GM12878 (cell line): ENCODE data around the gene ITSN1. TPM values are rescaled to one million over a fixed set of nuclear protein-coding genes. Genes with fewer than 3 reads are reported as not detected.

Experiments used
- ATAC-seq: fragments of 200-7000 bp; cut with Tn5 transposase; 3 replicates; pipeline ENCODE4 v1.9.1; 2020; ENCODE audit warnings: mild to moderate bottlenecking, moderate library complexity
- BruUV-seq: library from RNA; stranded (reverse); fragments of 400-500 nt; replicated peaks from 2 replicates; lab custom pipeline; 2021; lab: Mats Ljungman, UMichigan
- CTCF ChIA-PET: fragments of 300-600 bp; sonication (Branson Sonifier 250); formaldehyde crosslinking; extraction: SDS; loops from one replicate; lab custom pipeline; 2021; ENCODE audit warnings: inconsistent platforms; lab: Yijun Ruan, JAX
- POLR2A ChIA-PET: fragments of 350-600 bp; formaldehyde crosslinking; extraction: SDS; loops from one replicate; lab custom pipeline; 2021; ENCODE audit warnings: inconsistent platforms; lab: Charles Lee
- RAD21 ChIA-PET: fragments of 300-600 bp; sonication (Branson Sonifier 250); formaldehyde crosslinking; loops from one replicate; lab custom pipeline; 2023; ENCODE audit warnings: antibody characterized with exemption; ENCODE audit not compliant: unreplicated experiment; lab: Charles Lee
- SMC1A ChIA-PET: fragments of 300-600 bp; sonication (Branson Sonifier 250); formaldehyde crosslinking; loops from one replicate; lab custom pipeline; 2023; ENCODE audit not compliant: unreplicated experiment, uncharacterized antibody; lab: Charles Lee
- DNase-seq: peaks from one replicate; pipeline ENCODE4 v3.0.0-alpha.2; 2011; ENCODE audit warnings: low read depth, low spot score
- FAIRE-seq: peaks from 3 replicates; lab custom pipeline; 2011; peaks lifted over from hg19 to GRCh38; lab: Jason Lieb, UNC
- H2AFZ ChIP-seq: 2 replicates; pipeline ENCODE4 v1.6.0; 2011; ENCODE audit warnings: low read depth, low read length, control low read depth; ENCODE audit not compliant: control insufficient read depth
- H3K27ac ChIP-seq: 2 replicates; pipeline ENCODE4 v1.5.1; 2011; ENCODE audit warnings: control low read depth; ENCODE audit not compliant: control insufficient read depth, insufficient read depth
- H3K27me3 ChIP-seq, 2 experiments: replicated peaks in 1 of 2; 2 replicates each; pipeline versions ENCODE4 v1.6.0 to v1.6.1; 2011; ENCODE audit warnings: low read length in 1 of 2; ENCODE audit not compliant: control insufficient read depth in 2 of 2, insufficient read depth in 2 of 2
- H3K36me3 ChIP-seq, 2 experiments: 2 replicates each; pipeline ENCODE4 v1.5.1; 2011; ENCODE audit warnings: low read length in 1 of 2; ENCODE audit not compliant: control insufficient read depth in 2 of 2, insufficient read depth in 2 of 2
- H3K4me1 ChIP-seq: 2 replicates; pipeline ENCODE4 v1.6.1; 2011; ENCODE audit warnings: mild to moderate bottlenecking, low read length, moderate library complexity, mixed read lengths; ENCODE audit not compliant: control insufficient read depth, insufficient read depth
- H3K4me2 ChIP-seq: 2 replicates; pipeline ENCODE4 v1.6.0; 2011; ENCODE audit warnings: control low read depth; ENCODE audit not compliant: control insufficient read depth, insufficient read depth
- H3K4me3 ChIP-seq: fragments of 200-600 bp; sonication (generic); 2 replicates; pipeline ENCODE4 v1.5.1; 2016
- H3K79me2 ChIP-seq: 2 replicates; pipeline ENCODE4 v1.6.0; 2011; ENCODE audit warnings: low read length; ENCODE audit not compliant: control insufficient read depth, insufficient read depth
- H3K9ac ChIP-seq: 2 replicates; pipeline ENCODE4 v1.8.0; 2011; ENCODE audit warnings: low read length, control low read depth, mixed read lengths; ENCODE audit not compliant: control insufficient read depth, insufficient read depth
- H3K9me3 ChIP-seq: replicated peaks from 3 replicates; pipeline ENCODE4 v1.5.1; 2011; ENCODE audit warnings: mild to moderate bottlenecking, low read length; ENCODE audit not compliant: control insufficient read depth, insufficient read depth
- H4K20me1 ChIP-seq: 2 replicates; pipeline ENCODE4 v1.6.0; 2011; ENCODE audit not compliant: control insufficient read depth, insufficient read depth
- MXI1 ChIP-seq: fragments of 150-350 bp; IDR thresholded peaks from 2 replicates; pipeline ENCODE4 v1.6.1; 2011; ENCODE audit warnings: low read depth, mild to moderate bottlenecking, inconsistent platforms, low read length, improper control_type of control experiment
- NFIC ChIP-seq: IDR thresholded peaks from 2 replicates; pipeline ENCODE4 v1.6.1; 2012; ENCODE audit warnings: low read depth, mild to moderate bottlenecking, inconsistent platforms, low read length, moderate library complexity
- NR2F1 ChIP-seq: fragments of 450-650 bp; conservative IDR thresholded peaks from 2 replicates; pipeline ENCODE4 v1.6.1; 2017; ENCODE audit warnings: mild to moderate bottlenecking
- POLR2AphosphoS2 ChIP-seq: IDR thresholded peaks from 2 replicates; pipeline ENCODE4 v1.6.1; 2011; ENCODE audit warnings: low read depth, mild to moderate bottlenecking, low read length, improper control_type of control experiment, moderate library complexity
- WGBS: methylation state at CpG from one replicate; pipeline ENCODE4 v1.1.6; 2016; ENCODE audit warnings: low lambda C conversion rate; ENCODE audit not compliant: insufficient replicate concordance, insufficient coverage; ENCODE audit errors: missing lambda C conversion rate; 5-methylcytosine and 5-hydroxymethylcytosine counted together
- in situ Hi-C: fragments of 300-500 bp; cut with MboI; formaldehyde crosslinking; loops from 9 replicates; pipeline ENCODE4 v1.14.3; 2018; ENCODE audit warnings: mixed read lengths
- intact Hi-C: fragments of 100-400 bp; cut with micrococcal nuclease; formaldehyde crosslinking; loops from one replicate; pipeline ENCODE4 v1.14.2; 2022; ENCODE audit not compliant: unreplicated experiment
- polyA plus RNA-seq, 11 experiments: library from polyadenylated mRNA; depleted of rRNA in 4 of 11; unstranded in 6 of 11; stranded (reverse) in 5 of 11; fragments of >200 nt; fragmentation: Nextera tagmentation in 4 of 11; fragmentation: Illumina TruSeq in 1 of 11; extraction: Ambion mirVana in 4 of 11; extraction: Trizol in 1 of 11; gene quantifications; 1 replicate in 1 of 11; 2 replicates in 10 of 11; pipeline versions ENCODE4 v1.2.1 to v1.2.3, GENCODE V29; 2011 to 2016; ENCODE audit warnings: inconsistent platforms in 2 of 11, missing spikeins in 2 of 11, low read depth in 1 of 11
- total RNA-seq, 4 experiments: library from RNA; depleted of rRNA in 3 of 4; stranded (reverse); fragments of >200 nt in 3 of 4; fragmentation: Illumina TruSeq in 1 of 4; extraction: Trizol in 1 of 4; gene quantifications; 2 replicates each; pipeline versions ENCODE4 v1.2.1 to v1.2.3, GENCODE V29; 2013 to 2021
- TF ChIP-seq, protein P1 (sequence below): fragments of 450-650 bp; conservative IDR thresholded peaks from 2 replicates; pipeline ENCODE4 v1.6.1; 2017; ENCODE audit warnings: mild to moderate bottlenecking, moderate library complexity
- TF ChIP-seq, protein P2 (sequence below): IDR thresholded peaks from 2 replicates; pipeline ENCODE4 v1.6.1; 2011; ENCODE audit warnings: mild to moderate bottlenecking, low read depth, low read length, moderate library complexity; ENCODE audit not compliant: insufficient replicate concordance
- TF ChIP-seq, protein P3 (sequence below): fragments of 450-650 bp; IDR thresholded peaks from 2 replicates; pipeline ENCODE4 v1.6.1; 2014; ENCODE audit warnings: mild to moderate bottlenecking
- TF ChIP-seq, protein P4 (sequence below): IDR thresholded peaks from 2 replicates; pipeline ENCODE4 v1.6.1; 2012; ENCODE audit warnings: improper control_type of control experiment, low read depth, low read length; ENCODE audit not compliant: insufficient replicate concordance

ITSN1 gene
- total and polyA plus RNA-seq, 10 of the 15 experiments (the other 5 are each of a cell fraction or from before 2014, with no cell fraction given) = 0.89 to 10.6 (median 4.8) TPM

DNA sequence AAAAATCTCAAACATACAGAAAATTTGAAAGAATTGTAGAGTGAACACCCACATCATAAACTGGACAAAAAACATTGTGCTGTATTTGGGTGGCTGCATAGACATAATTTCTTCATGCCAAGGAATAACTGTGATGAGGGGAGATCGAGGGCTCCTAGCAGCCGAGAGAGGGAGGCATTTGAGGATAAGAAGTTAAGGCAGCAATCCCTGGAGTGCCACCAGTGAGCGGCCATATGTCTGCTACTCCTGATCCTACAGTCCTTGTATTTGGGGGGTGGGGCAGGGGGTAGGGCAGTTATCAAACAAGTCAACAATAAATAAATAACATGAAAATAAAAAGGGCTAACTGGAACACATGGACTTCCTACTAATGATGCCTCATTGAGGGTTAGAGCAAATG is 218.8 kb downstream of the ITSN1 start:
- 54% methylated on average over 3 of the region's 3 CpGs for WGBS

More for the DNA sequence above, 218.8 kb downstream of the ITSN1 start:
- RAD21 ChIA-PET = no interaction called here
- Histone ChIP-seq H3K4me2 (no peak overlapping the region), H3K9ac (no peak overlapping the region), H3K79me2 (no peaks in the 10 kb centered on the region), H3K9me3 (no peaks in the 10 kb centered on the region), H4K20me1 (no peaks in the 10 kb centered on the region), H3K4me3 (no peak overlapping the region), H3K36me3 (no peaks in the 10 kb centered on the region), H3K27me3 (no peaks in the 10 kb centered on the region), H2AFZ (no peak overlapping the region), H3K4me1 (no peaks in the 10 kb centered on the region), H3K27ac (no peak overlapping the region)
- DNase-seq (no peak), FAIRE-seq (no peak), ATAC-seq (no peak)
- no peak for TF ChIP-seq MXI1
- no peak for TF ChIP-seq NR2F1
- TF ChIP-seq, protein P1, sequence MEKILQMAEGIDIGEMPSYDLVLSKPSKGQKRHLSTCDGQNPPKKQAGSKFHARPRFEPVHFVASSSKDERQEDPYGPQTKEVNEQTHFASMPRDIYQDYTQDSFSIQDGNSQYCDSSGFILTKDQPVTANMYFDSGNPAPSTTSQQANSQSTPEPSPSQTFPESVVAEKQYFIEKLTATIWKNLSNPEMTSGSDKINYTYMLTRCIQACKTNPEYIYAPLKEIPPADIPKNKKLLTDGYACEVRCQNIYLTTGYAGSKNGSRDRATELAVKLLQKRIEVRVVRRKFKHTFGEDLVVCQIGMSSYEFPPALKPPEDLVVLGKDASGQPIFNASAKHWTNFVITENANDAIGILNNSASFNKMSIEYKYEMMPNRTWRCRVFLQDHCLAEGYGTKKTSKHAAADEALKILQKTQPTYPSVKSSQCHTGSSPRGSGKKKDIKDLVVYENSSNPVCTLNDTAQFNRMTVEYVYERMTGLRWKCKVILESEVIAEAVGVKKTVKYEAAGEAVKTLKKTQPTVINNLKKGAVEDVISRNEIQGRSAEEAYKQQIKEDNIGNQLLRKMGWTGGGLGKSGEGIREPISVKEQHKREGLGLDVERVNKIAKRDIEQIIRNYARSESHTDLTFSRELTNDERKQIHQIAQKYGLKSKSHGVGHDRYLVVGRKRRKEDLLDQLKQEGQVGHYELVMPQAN = no peak
- TF ChIP-seq NFIC = no peak
- TF ChIP-seq, protein P2, sequence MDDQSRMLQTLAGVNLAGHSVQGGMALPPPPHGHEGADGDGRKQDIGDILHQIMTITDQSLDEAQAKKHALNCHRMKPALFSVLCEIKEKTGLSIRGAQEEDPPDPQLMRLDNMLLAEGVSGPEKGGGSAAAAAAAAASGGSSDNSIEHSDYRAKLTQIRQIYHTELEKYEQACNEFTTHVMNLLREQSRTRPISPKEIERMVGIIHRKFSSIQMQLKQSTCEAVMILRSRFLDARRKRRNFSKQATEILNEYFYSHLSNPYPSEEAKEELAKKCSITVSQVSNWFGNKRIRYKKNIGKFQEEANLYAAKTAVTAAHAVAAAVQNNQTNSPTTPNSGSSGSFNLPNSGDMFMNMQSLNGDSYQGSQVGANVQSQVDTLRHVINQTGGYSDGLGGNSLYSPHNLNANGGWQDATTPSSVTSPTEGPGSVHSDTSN = no peak
- TF ChIP-seq, protein P3, sequence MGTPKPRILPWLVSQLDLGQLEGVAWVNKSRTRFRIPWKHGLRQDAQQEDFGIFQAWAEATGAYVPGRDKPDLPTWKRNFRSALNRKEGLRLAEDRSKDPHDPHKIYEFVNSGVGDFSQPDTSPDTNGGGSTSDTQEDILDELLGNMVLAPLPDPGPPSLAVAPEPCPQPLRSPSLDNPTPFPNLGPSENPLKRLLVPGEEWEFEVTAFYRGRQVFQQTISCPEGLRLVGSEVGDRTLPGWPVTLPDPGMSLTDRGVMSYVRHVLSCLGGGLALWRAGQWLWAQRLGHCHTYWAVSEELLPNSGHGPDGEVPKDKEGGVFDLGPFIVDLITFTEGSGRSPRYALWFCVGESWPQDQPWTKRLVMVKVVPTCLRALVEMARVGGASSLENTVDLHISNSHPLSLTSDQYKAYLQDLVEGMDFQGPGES = no peak
- TF ChIP-seq, protein P4, sequence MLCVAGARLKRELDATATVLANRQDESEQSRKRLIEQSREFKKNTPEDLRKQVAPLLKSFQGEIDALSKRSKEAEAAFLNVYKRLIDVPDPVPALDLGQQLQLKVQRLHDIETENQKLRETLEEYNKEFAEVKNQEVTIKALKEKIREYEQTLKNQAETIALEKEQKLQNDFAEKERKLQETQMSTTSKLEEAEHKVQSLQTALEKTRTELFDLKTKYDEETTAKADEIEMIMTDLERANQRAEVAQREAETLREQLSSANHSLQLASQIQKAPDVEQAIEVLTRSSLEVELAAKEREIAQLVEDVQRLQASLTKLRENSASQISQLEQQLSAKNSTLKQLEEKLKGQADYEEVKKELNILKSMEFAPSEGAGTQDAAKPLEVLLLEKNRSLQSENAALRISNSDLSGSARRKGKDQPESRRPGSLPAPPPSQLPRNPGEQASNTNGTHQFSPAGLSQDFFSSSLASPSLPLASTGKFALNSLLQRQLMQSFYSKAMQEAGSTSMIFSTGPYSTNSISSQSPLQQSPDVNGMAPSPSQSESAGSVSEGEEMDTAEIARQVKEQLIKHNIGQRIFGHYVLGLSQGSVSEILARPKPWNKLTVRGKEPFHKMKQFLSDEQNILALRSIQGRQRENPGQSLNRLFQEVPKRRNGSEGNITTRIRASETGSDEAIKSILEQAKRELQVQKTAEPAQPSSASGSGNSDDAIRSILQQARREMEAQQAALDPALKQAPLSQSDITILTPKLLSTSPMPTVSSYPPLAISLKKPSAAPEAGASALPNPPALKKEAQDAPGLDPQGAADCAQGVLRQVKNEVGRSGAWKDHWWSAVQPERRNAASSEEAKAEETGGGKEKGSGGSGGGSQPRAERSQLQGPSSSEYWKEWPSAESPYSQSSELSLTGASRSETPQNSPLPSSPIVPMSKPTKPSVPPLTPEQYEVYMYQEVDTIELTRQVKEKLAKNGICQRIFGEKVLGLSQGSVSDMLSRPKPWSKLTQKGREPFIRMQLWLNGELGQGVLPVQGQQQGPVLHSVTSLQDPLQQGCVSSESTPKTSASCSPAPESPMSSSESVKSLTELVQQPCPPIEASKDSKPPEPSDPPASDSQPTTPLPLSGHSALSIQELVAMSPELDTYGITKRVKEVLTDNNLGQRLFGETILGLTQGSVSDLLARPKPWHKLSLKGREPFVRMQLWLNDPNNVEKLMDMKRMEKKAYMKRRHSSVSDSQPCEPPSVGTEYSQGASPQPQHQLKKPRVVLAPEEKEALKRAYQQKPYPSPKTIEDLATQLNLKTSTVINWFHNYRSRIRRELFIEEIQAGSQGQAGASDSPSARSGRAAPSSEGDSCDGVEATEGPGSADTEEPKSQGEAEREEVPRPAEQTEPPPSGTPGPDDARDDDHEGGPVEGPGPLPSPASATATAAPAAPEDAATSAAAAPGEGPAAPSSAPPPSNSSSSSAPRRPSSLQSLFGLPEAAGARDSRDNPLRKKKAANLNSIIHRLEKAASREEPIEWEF = no peak
- no peak for TF ChIP-seq POLR2AphosphoS2
- CTCF ChIA-PET = interaction anchor here (1.0 kb wide), 1 partner anchor 9 kb away, joined by 3 read pairs; no protein-coding TSS in a partner anchor
- SMC1A ChIA-PET = no interaction called here
- intact Hi-C loops = no loop called here
- BruUV-seq = no TSS peak
- POLR2A ChIA-PET = no interaction called here
- in situ Hi-C loops = no loop called here
